GM23338 (cell line): ENCODE results near the gene NOTCH1. TPM values are rescaled to one million over a fixed set of nuclear protein-coding genes. Genes with fewer than 3 reads are reported as not detected.
A peak's percentile ranks its signal among the peaks of the same experiment; 100 is the strongest.

Experiments used
- ATAC-seq: fragments of 200-7000 bp; cut with Tn5 transposase; 3 replicates; pipeline ENCODE4 v1.9.1; 2020
- DNase-seq: peaks from one replicate; pipeline ENCODE4 v3.0.0-alpha.2; 2015; ENCODE audit warnings: low spot score
- H2AFZ ChIP-seq: fragments of 200-600 bp; sonication (generic); 2 replicates; pipeline ENCODE4 v1.8.0; 2016; ENCODE audit warnings: antibody characterized with exemption, mild to moderate bottlenecking, moderate library complexity
- H3F3A ChIP-seq: fragments of 200-600 bp; sonication (generic); replicated peaks from 2 replicates; pipeline ENCODE4 v1.8.0; 2017; ENCODE audit warnings: antibody characterized with exemption, mixed run types, low read depth
- H3K27ac ChIP-seq: fragments of 200-600 bp; sonication (generic); 2 replicates; pipeline ENCODE4 v1.6.1; 2016; ENCODE audit warnings: low read depth
- H3K27me3 ChIP-seq: fragments of 200-600 bp; sonication (generic); 2 replicates; pipeline ENCODE4 v1.8.0; 2016; ENCODE audit warnings: mild to moderate bottlenecking, mixed run types, moderate library complexity; ENCODE audit not compliant: insufficient read depth
- H3K36me3 ChIP-seq: fragments of 200-600 bp; sonication (generic); 2 replicates; pipeline ENCODE4 v1.8.0; 2016; ENCODE audit warnings: mild to moderate bottlenecking; ENCODE audit not compliant: insufficient read depth
- H3K4me1 ChIP-seq: fragments of 200-600 bp; sonication (generic); 2 replicates; pipeline ENCODE4 v1.8.0; 2016; ENCODE audit warnings: mild to moderate bottlenecking, moderate library complexity; ENCODE audit not compliant: insufficient read depth
- H3K4me2 ChIP-seq: fragments of 200-600 bp; sonication (generic); 2 replicates; pipeline ENCODE4 v1.7.1; 2017; ENCODE audit warnings: mixed run types
- H3K4me3 ChIP-seq: fragments of 200-600 bp; sonication (generic); 2 replicates; pipeline ENCODE4 v1.6.1; 2016; ENCODE audit warnings: mixed run types
- H3K79me2 ChIP-seq: fragments of 200-600 bp; sonication (generic); replicated peaks from 2 replicates; pipeline ENCODE4 v1.8.0; 2017; ENCODE audit warnings: mild to moderate bottlenecking; ENCODE audit not compliant: insufficient read depth
- H3K9me2 ChIP-seq: fragments of 200-600 bp; sonication (generic); 2 replicates; pipeline ENCODE4 v1.8.0; 2017; ENCODE audit not compliant: insufficient read depth
- H4K20me1 ChIP-seq: fragments of 200-600 bp; sonication (generic); replicated peaks from 2 replicates; pipeline ENCODE4 v1.8.0; 2017; ENCODE audit warnings: mild to moderate bottlenecking; ENCODE audit not compliant: insufficient read depth
- H3K27ac Mint-ChIP-seq: 2 replicates; pipeline ENCODE4 v1.8.0; 2020; ENCODE audit warnings: inconsistent platforms, mild to moderate bottlenecking, moderate library complexity, mixed read lengths
- H3K27me3 Mint-ChIP-seq: 3 replicates; pipeline ENCODE4 v1.8.0; 2022; ENCODE audit warnings: low read depth, mild to moderate bottlenecking, moderate library complexity, mixed read lengths, inconsistent platforms; ENCODE audit not compliant: insufficient read depth, poor library complexity
- H3K36me3 Mint-ChIP-seq: 3 replicates; pipeline ENCODE4 v1.8.0; 2021; ENCODE audit warnings: low read depth, mild to moderate bottlenecking, inconsistent platforms, moderate library complexity, mixed read lengths
- H3K4me1 Mint-ChIP-seq: 3 replicates; pipeline ENCODE4 v1.8.0; 2020; ENCODE audit warnings: mild to moderate bottlenecking, inconsistent platforms, mixed read lengths
- H3K4me3 Mint-ChIP-seq: 3 replicates; pipeline ENCODE4 v1.8.0; 2021; ENCODE audit warnings: moderate library complexity, mild to moderate bottlenecking, inconsistent platforms, mixed read lengths
- H3K9me3 Mint-ChIP-seq: 3 replicates; pipeline ENCODE4 v1.8.0; 2020; ENCODE audit warnings: moderate library complexity, mild to moderate bottlenecking, inconsistent platforms, mixed read lengths
- CREB1 ChIP-seq: fragments of 250-450 bp; sonication (Bioruptor Pico); IDR thresholded peaks from 2 replicates; pipeline ENCODE4 v1.5.0; 2020; ENCODE audit warnings: low read depth, mild to moderate bottlenecking, moderate library complexity
- CTCF ChIP-seq, 2 experiments: fragments of 200-600 bp in 1 of 2; sonication (generic) in 1 of 2; conservative IDR thresholded peaks; 2 replicates each; pipeline versions ENCODE4 v1.5.1 to v1.6.1; 2016 to 2017; ENCODE audit warnings: antibody characterized with exemption in 2 of 2, low read depth in 2 of 2, mild to moderate bottlenecking in 2 of 2, moderate library complexity in 1 of 2
- ETS1 ChIP-seq: IDR thresholded peaks from 2 replicates; pipeline ENCODE4 v1.6.1; 2016; ENCODE audit warnings: antibody characterized with exemption
- EZH2 ChIP-seq: fragments of 200-600 bp; sonication (generic); IDR thresholded peaks from one replicate; pipeline ENCODE4 v1.8.0; 2017; ENCODE audit warnings: antibody characterized with exemption, mild to moderate bottlenecking, low read depth; ENCODE audit not compliant: unreplicated experiment
- EZH2phosphoT487 ChIP-seq: fragments of 200-600 bp; sonication (generic); IDR thresholded peaks from one replicate; pipeline ENCODE4 v1.8.1; 2018; ENCODE audit warnings: antibody characterized with exemption; ENCODE audit not compliant: unreplicated experiment
- JUNB ChIP-seq: IDR thresholded peaks from one replicate; pipeline ENCODE4 v1.6.1; 2016; ENCODE audit warnings: antibody characterized with exemption; ENCODE audit not compliant: unreplicated experiment
- NANOG ChIP-seq: IDR thresholded peaks from 2 replicates; pipeline ENCODE4 v1.6.1; 2016; ENCODE audit warnings: antibody characterized with exemption, borderline replicate concordance
- POLR2AphosphoS5 ChIP-seq: IDR thresholded peaks from 2 replicates; pipeline ENCODE4 v1.6.1; 2016; ENCODE audit warnings: antibody characterized with exemption, low read depth
- REST ChIP-seq: IDR thresholded peaks from one replicate; pipeline ENCODE4 v1.6.1; 2018; ENCODE audit warnings: antibody characterized with exemption; ENCODE audit not compliant: unreplicated experiment
- STAT1 ChIP-seq: IDR thresholded peaks from one replicate; pipeline ENCODE4 v1.6.1; 2016; ENCODE audit warnings: antibody characterized with exemption; ENCODE audit not compliant: unreplicated experiment
- ZNF114 ChIP-seq: fragments of 250-450 bp; sonication (Bioruptor Pico); IDR thresholded peaks from 2 replicates; pipeline ENCODE4 v1.5.0; 2020; ENCODE audit warnings: mild to moderate bottlenecking, moderate library complexity
- ZNF331 ChIP-seq: fragments of 250-450 bp; sonication (Bioruptor Pico); IDR thresholded peaks from 2 replicates; pipeline ENCODE4 v1.5.0; 2020; ENCODE audit warnings: low read depth, mild to moderate bottlenecking, moderate library complexity
- ZNF462 ChIP-seq: fragments of 250-450 bp; sonication (Bioruptor Pico); IDR thresholded peaks from 2 replicates; pipeline ENCODE4 v1.5.0; 2020; ENCODE audit warnings: mild to moderate bottlenecking, moderate library complexity
- polyA plus RNA-seq: library from polyadenylated mRNA; unstranded; fragments of >200 nt; fragmentation: Nextera tagmentation; extraction: Ambion mirVana; gene quantifications from 2 replicates; pipeline ENCODE4 v1.2.1, GENCODE V29; 2016
- total RNA-seq: library from RNA; depleted of rRNA; stranded (reverse); fragments of >200 nt; shearing (Covaris generic); gene quantifications from 2 replicates; pipeline ENCODE4 v1.2.3, GENCODE V29; 2014

NOTCH1 gene
- total and polyA plus RNA-seq, 2 experiments from 2014 or later, result 9.9 to 97.2 TPM

GRCh38 chr9:136586391-136586953, 40.6 kb upstream of the NOTCH1 start:
- peaks cover 29% of the 10 kb centered on the region for H3F3A ChIP-seq
- H3K27ac ChIP-seq, result no peak overlapping the region; the same call in 1 of the 2 replicates
- ATAC-seq, result no peak
- H3K4me3 ChIP-seq, result peak overlapping the region; percentile 49; the same call in 1 of the 2 replicates
- no peak overlapping the region for H3K27ac Mint-ChIP-seq
- H3K27me3 ChIP-seq, result no peaks in the 10 kb centered on the region
- no peak for DNase-seq
- H3K9me3 Mint-ChIP-seq, result 0 out of 3 replicates have a peak, but pooled peaks cover 6% of the 10 kb centered on the region
- H4K20me1 ChIP-seq, result no peaks in the 10 kb centered on the region
- 0 out of 2 replicates have a peak, but pooled peaks cover 7% of the 10 kb centered on the region for H3K9me2 ChIP-seq
- H3K4me1 Mint-ChIP-seq, result peaks cover 43% of the 10 kb centered on the region
- peaks cover 21% of the 10 kb centered on the region for H3K4me1 ChIP-seq
- H3K36me3 Mint-ChIP-seq, result no peaks in the 10 kb centered on the region
- TF ChIP-seq REST (no peak), CREB1 (CRISPR knock-in tag) (no peak), EZH2phosphoT487 (no peak), POLR2AphosphoS5 (no peak), STAT1 (no peak), EZH2 (no peak), ZNF114 (CRISPR knock-in tag) (no peak), NANOG (no peak), ETS1 (no peak), JUNB (no peak), CTCF (conservative IDR thresholded peaks at IDR 0.05; ENCODE audit: low read depth in 2 of 2) (no peak), ZNF462 (CRISPR knock-in tag) (no peak), ZNF331 (CRISPR knock-in tag) (no peak)
- H3K27me3 Mint-ChIP-seq, result peaks cover 21% of the 10 kb centered on the region
- no peaks in the 10 kb centered on the region for H3K36me3 ChIP-seq
- H3K4me2 ChIP-seq, result no peak overlapping the region; the same call in 1 of the 2 replicates
- peak overlapping the region; percentile 23; the same call in 1 of the 3 replicates for H3K4me3 Mint-ChIP-seq
- no peaks in the 10 kb centered on the region for H3K79me2 ChIP-seq
- no peak overlapping the region for H2AFZ ChIP-seq
